Fibroblast of lung (primary cell): ENCODE results near the gene NRIP1. TPM values are rescaled to one million over a fixed set of nuclear protein-coding genes. Genes with fewer than 3 reads are reported as not detected.

Source experiments
- DNase-seq, 2 donors: peaks; one replicate each; pipeline versions ENCODE4 v3.0.0 to v3.0.0-alpha.2; 2010; ENCODE audit warnings: low read depth in 2 of 2
- H2AFZ ChIP-seq: 2 replicates; pipeline ENCODE4 v1.5.1; 2012; ENCODE audit warnings: low read length, control low read depth, inconsistent platforms
- H3K27ac ChIP-seq: 2 replicates; pipeline ENCODE4 v1.5.1; 2011; ENCODE audit warnings: low read length, control low read depth; ENCODE audit not compliant: insufficient read depth
- H3K27me3 ChIP-seq: 2 replicates; pipeline ENCODE4 v1.5.1; 2011; ENCODE audit warnings: mild to moderate bottlenecking, low read length; ENCODE audit not compliant: control insufficient read depth, insufficient read depth
- H3K36me3 ChIP-seq: 2 replicates; pipeline ENCODE4 v1.5.1; 2011; ENCODE audit warnings: low read length; ENCODE audit not compliant: control insufficient read depth, insufficient read depth
- H3K4me1 ChIP-seq: 2 replicates; pipeline ENCODE4 v1.5.1; 2011; ENCODE audit warnings: low read length; ENCODE audit not compliant: control insufficient read depth, insufficient read depth; ENCODE audit errors: extremely low read depth
- H3K4me2 ChIP-seq: 2 replicates; pipeline ENCODE4 v1.5.1; 2011; ENCODE audit warnings: low read length, control low read depth; ENCODE audit not compliant: insufficient read depth; ENCODE audit errors: extremely low read depth
- H3K4me3 ChIP-seq, 4 experiments: fragments of 200-600 bp in 1 of 4; sonication (generic) in 1 of 4; replicated peaks in 1 of 4; 2 replicates each; pipeline ENCODE4 v1.5.1; 2011 to 2016; ENCODE audit warnings: low read length in 4 of 4, low read depth in 3 of 4, mild to moderate bottlenecking in 3 of 4, control low read depth in 2 of 4, inconsistent platforms in 1 of 4, mixed read lengths in 1 of 4; ENCODE audit not compliant: insufficient read depth in 1 of 4; ENCODE audit errors: control extremely low read depth in 1 of 4
- H3K79me2 ChIP-seq: 2 replicates; pipeline ENCODE4 v1.5.1; 2012; ENCODE audit warnings: mild to moderate bottlenecking, low read length, inconsistent platforms; ENCODE audit not compliant: control insufficient read depth, insufficient read depth
- H3K9ac ChIP-seq: 2 replicates; pipeline ENCODE4 v1.5.1; 2011; ENCODE audit warnings: mild to moderate bottlenecking, low read length, control low read depth; ENCODE audit not compliant: insufficient read depth
- H3K9me3 ChIP-seq: 2 replicates; pipeline ENCODE4 v1.5.1; 2012; ENCODE audit warnings: low read depth, low read length; ENCODE audit not compliant: control insufficient read depth, insufficient read depth
- H4K20me1 ChIP-seq: 2 replicates; pipeline ENCODE4 v1.5.1; 2011; ENCODE audit warnings: low read length; ENCODE audit not compliant: control insufficient read depth, insufficient read depth; ENCODE audit errors: extremely low read depth
- EZH2 ChIP-seq: IDR thresholded peaks from 2 replicates; pipeline ENCODE4 v1.5.1; 2012; ENCODE audit warnings: low read length, control low read depth, mild to moderate bottlenecking; ENCODE audit errors: missing control alignments
- polyA plus RNA-seq, 2 donors: library from polyadenylated mRNA; depleted of rRNA in 1 of 2; stranded (reverse) in 1 of 2; unstranded in 1 of 2; fragments of >200 nt; gene quantifications; 2 replicates each; pipeline ENCODE4 v1.2.1, GENCODE V29; 2011 to 2012; ENCODE audit warnings: missing spikeins in 1 of 2
- total RNA-seq: library from RNA; depleted of rRNA; stranded (reverse); fragments of >200 nt; gene quantifications from 2 replicates; pipeline ENCODE4 v1.2.1, GENCODE V29; 2014
- TF ChIP-seq, protein P1 (sequence below), 2 donors: IDR thresholded peaks in 1 of 2; conservative IDR thresholded peaks in 1 of 2; 1 replicate in 1 of 2; 2 replicates in 1 of 2; pipeline ENCODE4 v1.5.1; 2011 to 2012; ENCODE audit warnings: low read length in 2 of 2, control low read depth in 1 of 2, inconsistent platforms in 1 of 2, low read depth in 1 of 2, mild to moderate bottlenecking in 1 of 2

Gene NRIP1
- total and polyA plus RNA-seq, 2 donors (not counting 1 experiment from before 2014, with no cell fraction given) = 17.8 to 24.8 TPM

DNA sequence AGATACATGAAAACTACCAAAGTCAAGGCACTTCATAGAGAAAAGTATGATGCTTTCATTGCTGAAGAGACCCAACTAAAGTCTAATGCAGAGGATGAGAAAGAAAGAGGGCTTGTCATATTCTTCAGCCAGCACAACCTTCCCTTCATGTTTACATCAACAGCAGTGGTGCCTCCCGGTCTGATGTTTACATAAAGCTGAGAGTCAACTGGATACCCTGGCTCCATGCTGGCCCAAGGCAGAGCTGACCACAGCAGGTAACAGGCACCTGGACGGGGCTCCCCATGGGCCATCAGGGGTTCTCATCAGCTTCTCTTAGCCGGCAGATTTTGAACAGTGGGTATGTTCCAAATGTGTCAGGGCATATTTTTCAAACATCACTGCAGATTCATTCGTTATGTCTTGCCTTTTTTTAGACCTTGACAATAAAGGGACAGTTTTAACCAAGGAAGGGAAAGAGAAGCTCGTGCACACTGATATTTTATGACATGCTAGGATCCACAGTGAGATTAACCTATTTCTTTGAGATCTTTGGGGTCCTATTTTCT is 117.1 kb downstream of the NRIP1 start:
- Histone ChIP-seq H3K27me3 (no peaks in the 10 kb centered on the region), H3K79me2 (no peaks in the 10 kb centered on the region), H3K4me2 (no peak overlapping the region), H3K4me1 (no peaks in the 10 kb centered on the region), H4K20me1 (no peaks in the 10 kb centered on the region), H2AFZ (no peak overlapping the region), H3K27ac (no peak overlapping the region), H3K4me3 (no peak overlapping the region), H3K9me3 (no peaks in the 10 kb centered on the region), H3K36me3 (no peaks in the 10 kb centered on the region), H3K9ac (no peak overlapping the region)
- no peak for DNase-seq
- TF ChIP-seq EZH2 = no peak
- TF ChIP-seq, protein P1, sequence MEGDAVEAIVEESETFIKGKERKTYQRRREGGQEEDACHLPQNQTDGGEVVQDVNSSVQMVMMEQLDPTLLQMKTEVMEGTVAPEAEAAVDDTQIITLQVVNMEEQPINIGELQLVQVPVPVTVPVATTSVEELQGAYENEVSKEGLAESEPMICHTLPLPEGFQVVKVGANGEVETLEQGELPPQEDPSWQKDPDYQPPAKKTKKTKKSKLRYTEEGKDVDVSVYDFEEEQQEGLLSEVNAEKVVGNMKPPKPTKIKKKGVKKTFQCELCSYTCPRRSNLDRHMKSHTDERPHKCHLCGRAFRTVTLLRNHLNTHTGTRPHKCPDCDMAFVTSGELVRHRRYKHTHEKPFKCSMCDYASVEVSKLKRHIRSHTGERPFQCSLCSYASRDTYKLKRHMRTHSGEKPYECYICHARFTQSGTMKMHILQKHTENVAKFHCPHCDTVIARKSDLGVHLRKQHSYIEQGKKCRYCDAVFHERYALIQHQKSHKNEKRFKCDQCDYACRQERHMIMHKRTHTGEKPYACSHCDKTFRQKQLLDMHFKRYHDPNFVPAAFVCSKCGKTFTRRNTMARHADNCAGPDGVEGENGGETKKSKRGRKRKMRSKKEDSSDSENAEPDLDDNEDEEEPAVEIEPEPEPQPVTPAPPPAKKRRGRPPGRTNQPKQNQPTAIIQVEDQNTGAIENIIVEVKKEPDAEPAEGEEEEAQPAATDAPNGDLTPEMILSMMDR (conservative IDR thresholded peaks at IDR 0.05 in 1 of 2, IDR thresholded peaks at IDR 0.05 in 1 of 2; ENCODE audit: low read depth in 1 of 2, low read length in 2 of 2) = no peak

DNA sequence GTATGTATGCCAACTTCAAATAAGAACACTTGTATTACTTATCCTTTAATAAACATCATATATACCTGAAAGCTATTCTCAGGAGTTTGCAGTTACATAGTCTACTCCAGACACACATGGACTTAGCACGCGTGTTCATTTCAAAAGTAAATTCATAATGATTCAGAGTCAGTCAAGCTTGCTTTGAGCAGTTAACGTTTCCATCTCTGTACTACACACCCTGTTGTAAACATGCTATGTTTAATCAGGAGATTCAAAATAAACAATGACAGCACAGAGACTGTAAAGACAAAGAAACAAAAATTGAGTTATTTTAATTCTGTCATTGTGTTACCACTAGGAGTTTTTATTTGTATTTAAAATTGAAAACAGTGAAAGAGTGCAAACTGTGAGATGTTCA is 119.6 kb downstream of the NRIP1 start:
- Histone ChIP-seq H3K27ac (no peak overlapping the region), H3K79me2 (no peaks in the 10 kb centered on the region), H2AFZ (no peak overlapping the region), H3K4me2 (no peak overlapping the region), H3K27me3 (no peaks in the 10 kb centered on the region), H3K36me3 (no peaks in the 10 kb centered on the region), H3K4me3 (no peak overlapping the region), H3K9me3 (no peaks in the 10 kb centered on the region), H4K20me1 (no peaks in the 10 kb centered on the region), H3K4me1 (no peaks in the 10 kb centered on the region), H3K9ac (no peak overlapping the region)
- TF ChIP-seq EZH2 = no peak
- TF ChIP-seq, protein P1 (conservative IDR thresholded peaks at IDR 0.05 in 1 of 2, IDR thresholded peaks at IDR 0.05 in 1 of 2; ENCODE audit: low read depth in 1 of 2, low read length in 2 of 2) = no peak
- no peak for DNase-seq

DNA sequence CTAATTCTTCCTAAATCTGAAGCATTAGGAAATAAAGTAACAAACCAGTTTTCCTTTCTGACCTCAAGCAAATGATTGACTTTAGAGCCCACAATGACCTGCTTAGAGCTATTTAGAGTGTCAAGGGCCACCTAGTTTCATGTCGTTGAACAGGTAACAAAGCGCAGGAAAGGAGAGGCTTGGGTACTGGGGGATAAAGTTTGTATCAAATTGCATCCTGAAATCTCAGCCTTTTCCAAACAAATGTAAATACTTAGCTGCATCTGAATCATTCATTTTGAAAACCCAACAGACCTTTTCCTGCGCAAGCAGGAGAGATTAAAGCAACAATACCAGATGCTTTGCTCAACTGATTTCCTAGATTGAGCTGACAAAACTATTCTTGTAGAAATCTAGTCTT is 121.2 kb downstream of the NRIP1 start:
- no peak overlapping the region for H2AFZ ChIP-seq
- H3K27ac ChIP-seq = no peak overlapping the region
- H3K4me3 ChIP-seq = no peak overlapping the region
- H3K4me2 ChIP-seq = no peak overlapping the region
- no peaks in the 10 kb centered on the region for H3K36me3 ChIP-seq
- no peak for DNase-seq
- H3K79me2 ChIP-seq = no peaks in the 10 kb centered on the region
- H3K4me1 ChIP-seq = no peaks in the 10 kb centered on the region
- no peaks in the 10 kb centered on the region for H3K27me3 ChIP-seq
- no peaks in the 10 kb centered on the region for H3K9me3 ChIP-seq
- H3K9ac ChIP-seq = no peak overlapping the region
- H4K20me1 ChIP-seq = no peaks in the 10 kb centered on the region
- TF ChIP-seq EZH2 = no peak
- TF ChIP-seq, protein P1 (conservative IDR thresholded peaks at IDR 0.05 in 1 of 2, IDR thresholded peaks at IDR 0.05 in 1 of 2; ENCODE audit: low read depth in 1 of 2, low read length in 2 of 2) = no peak
